NCI-H2227 (cell line): ENCODE data around the gene BTBD9.

Experiments used
- DNase-seq: peaks from one replicate; lab custom pipeline; 2025; ENCODE audit not compliant: unreplicated experiment; lab: John Stamatoyannopoulos, UW

Gene BTBD9

GRCh38 chr6:38485488-38485887 is 154.2 kb downstream of the BTBD9 start:
- no peak for DNase-seq

- no peak for DNase-seq
Measured at GRCh38 chr6:38484656-38485055, 155.1 kb downstream of the BTBD9 start.

- DNase-seq, result no peak
Measured at GRCh38 chr6:38483526-38483925, 156.2 kb downstream of the BTBD9 start.

- no peak for DNase-seq
Measured at GRCh38 chr6:38482466-38482865, 157.3 kb downstream of the BTBD9 start.

- no peak for DNase-seq
Measured at GRCh38 chr6:38481851-38482250, 157.9 kb downstream of the BTBD9 start.

- no peak for DNase-seq
Measured at GRCh38 chr6:38481211-38481836, 158.4 kb downstream of the BTBD9 start.

GRCh38 chr6:38480036-38480435 is 159.7 kb downstream of the BTBD9 start:
- DNase-seq, result no peak

GRCh38 chr6:38479331-38479730 is 160.4 kb downstream of the BTBD9 start:
- DNase-seq, result no peak

- DNase-seq, result no peak
Measured at GRCh38 chr6:38477680-38478260, 162.0 kb downstream of the BTBD9 start.

- DNase-seq, result no peak
Measured at GRCh38 chr6:38476888-38477287, 162.8 kb downstream of the BTBD9 start.

GRCh38 chr6:38476141-38476540 is 163.6 kb downstream of the BTBD9 start:
- DNase-seq, result no peak

GRCh38 chr6:38470548-38470947 is 169.2 kb downstream of the BTBD9 start:
- DNase-seq, result no peak

- no peak for DNase-seq
Measured at GRCh38 chr6:38467566-38467965, 172.2 kb downstream of the BTBD9 start.

GRCh38 chr6:38460186-38460585 is 179.5 kb downstream of the BTBD9 start:
- DNase-seq, result no peak

- DNase-seq, result peak; percentile 19
Measured at GRCh38 chr6:38459291-38459690, 180.4 kb downstream of the BTBD9 start.

GRCh38 chr6:38453861-38454260 is 185.9 kb downstream of the BTBD9 start:
- DNase-seq, result no peak

GRCh38 chr6:38452816-38453660 is 186.7 kb downstream of the BTBD9 start:
- no peak for DNase-seq

- no peak for DNase-seq
Measured at GRCh38 chr6:38450717-38451116, 189.0 kb downstream of the BTBD9 start.

- no peak for DNase-seq
Measured at GRCh38 chr6:38445925-38446324, 193.8 kb downstream of the BTBD9 start.

- DNase-seq, result no peak
Measured at GRCh38 chr6:38445336-38445735, 194.4 kb downstream of the BTBD9 start.

GRCh38 chr6:38443352-38444144 is 196.2 kb downstream of the BTBD9 start:
- DNase-seq, result no peak
